HG02678 (cell line): Measurements from ENCODE around the gene TRIM8.
"Not testable (repeated sequence)": the region's sequence is repeated elsewhere in the genome, so short reads cannot be mapped to it uniquely, and the experiment has no call there.

Experiments used
- ATAC-seq: cut with Tn5 transposase; IDR thresholded peaks from one replicate; pipeline ENCODE4 v1.9.1; 2021; ENCODE audit warnings: mild to moderate bottlenecking, moderate library complexity; ENCODE audit not compliant: unreplicated experiment

Gene TRIM8

DNA sequence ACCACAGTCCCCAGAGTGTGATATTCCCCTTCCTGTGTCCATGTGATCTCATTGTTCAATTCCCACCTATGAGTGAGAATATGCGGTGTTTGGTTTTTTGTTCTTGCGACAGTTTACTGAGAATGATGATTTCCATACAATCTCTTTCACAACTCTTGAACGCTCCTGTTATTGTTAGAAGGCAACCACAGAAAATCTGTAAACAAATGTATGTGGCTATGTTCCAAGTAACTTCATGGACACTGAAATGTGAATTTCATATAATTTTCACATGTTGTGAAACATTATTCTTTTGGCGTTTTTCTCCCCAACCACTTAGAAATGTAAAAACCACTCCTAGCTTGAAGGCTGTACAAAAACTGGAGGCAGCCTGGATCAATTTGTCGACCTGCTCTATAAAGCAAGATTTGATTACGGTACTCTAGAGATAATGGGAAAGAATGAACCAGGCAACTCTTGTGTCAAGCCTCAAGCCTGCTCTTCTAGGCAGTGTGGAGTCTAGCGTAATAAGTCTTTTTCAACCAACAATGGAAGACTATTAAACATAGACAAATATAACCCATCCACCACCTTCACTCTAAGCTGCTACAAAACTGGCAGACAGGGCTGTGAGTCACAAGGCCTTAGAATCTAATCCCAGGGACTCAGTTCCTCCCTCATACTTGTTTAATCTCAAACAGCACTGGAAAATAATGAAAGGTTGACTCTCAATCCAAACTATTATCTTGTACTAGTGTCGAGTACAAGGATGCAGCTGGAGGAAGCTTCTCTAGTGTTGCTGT lies 47.2 kb downstream of the TRIM8 start:
- ATAC-seq = no peak

DNA sequence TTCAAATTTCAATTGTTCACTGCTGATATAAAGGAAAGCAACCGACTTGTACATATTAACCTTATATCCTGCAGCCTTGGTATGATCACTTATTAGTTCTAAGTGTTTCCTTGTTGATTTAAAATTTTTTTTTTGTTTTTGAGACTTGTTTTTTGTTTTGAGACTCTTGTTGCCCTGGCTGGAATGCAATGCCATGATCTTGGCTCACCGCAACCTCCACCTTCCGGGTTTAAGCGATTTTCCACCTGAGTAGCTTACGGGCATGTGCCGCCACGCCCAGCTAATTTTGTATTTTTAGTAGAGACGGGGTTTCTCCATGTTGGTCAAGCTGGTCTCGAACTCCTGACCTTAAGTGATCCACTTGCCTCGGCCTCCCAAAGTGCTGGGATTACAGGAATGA lies 51.1 kb downstream of the TRIM8 start:
- not testable (repeated sequence) for ATAC-seq

DNA sequence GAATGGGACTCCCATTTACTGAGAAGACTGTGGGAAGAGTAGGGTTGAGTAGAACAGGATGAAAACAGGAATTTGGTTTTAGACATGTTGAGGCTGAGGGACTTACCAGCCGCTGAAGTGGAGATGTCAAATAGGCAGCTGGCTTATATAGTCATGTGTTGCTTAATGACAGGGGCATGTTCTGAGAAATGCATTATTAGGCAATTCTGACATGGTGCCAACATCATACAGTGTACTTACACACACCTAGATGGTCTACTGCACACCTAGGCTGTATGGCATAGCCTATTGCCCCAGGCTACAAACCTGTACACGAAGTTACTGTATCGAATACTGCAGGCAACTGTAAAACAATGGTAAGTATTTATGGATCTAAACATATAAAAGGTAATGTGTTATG lies 52.5 kb downstream of the TRIM8 start:
- no peak for ATAC-seq

DNA sequence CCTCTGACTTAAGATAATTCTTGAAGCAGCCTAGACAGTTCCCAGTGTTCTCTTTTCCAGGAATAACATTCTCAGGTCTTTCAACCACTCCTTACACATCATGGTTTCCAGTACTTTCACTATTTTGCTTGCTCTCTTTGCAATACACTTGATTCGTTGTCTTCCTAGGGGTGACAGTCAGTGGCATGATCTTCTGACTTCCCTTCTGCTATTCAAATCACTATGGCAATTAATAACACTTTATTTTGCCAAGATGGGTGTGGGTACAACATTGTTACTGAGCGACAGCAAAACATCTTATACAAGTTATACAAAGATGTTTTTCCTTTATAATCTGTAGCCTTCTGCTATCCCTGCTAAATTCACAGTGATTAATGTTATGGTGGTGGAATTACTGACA lies 54.6 kb downstream of the TRIM8 start:
- ATAC-seq = no peak

DNA sequence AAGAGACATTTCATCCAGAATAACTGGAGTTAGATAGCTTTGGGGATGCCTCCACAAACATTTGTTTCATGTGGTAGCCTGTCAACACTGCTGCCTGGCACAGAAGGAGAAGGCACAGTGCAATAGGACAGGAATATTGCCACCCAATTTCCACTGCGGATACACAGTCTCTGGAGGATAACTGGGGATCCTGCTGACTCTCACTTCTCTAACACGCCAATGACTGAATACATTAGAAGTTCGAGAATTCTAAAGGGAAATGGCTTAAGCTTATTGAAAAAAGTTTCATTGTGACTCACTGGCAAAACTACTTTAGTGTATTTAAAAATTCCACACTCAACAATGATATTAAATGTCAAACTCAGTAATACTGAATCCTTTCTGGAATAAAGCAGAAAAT lies 57.0 kb downstream of the TRIM8 start:
- no peak for ATAC-seq

DNA sequence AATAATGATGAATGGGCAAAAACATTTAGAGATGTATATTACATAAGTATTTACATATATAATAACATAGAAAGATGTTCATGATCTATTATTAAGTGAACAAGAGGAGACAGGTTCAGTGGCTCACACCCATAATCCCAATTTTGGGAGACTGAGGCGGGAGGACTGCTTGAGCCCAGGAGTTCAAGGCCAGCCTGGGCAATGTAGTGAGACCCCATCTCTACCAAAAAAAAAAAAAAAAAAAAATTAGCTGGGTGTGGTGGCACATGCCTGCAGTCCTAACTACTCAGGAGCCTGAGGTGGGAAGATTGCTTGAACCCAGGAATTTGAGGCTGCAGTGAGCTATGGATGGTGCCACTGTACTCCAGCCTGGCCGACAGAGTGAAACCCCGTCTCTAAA lies 57.5 kb downstream of the TRIM8 start:
- no peak for ATAC-seq

DNA sequence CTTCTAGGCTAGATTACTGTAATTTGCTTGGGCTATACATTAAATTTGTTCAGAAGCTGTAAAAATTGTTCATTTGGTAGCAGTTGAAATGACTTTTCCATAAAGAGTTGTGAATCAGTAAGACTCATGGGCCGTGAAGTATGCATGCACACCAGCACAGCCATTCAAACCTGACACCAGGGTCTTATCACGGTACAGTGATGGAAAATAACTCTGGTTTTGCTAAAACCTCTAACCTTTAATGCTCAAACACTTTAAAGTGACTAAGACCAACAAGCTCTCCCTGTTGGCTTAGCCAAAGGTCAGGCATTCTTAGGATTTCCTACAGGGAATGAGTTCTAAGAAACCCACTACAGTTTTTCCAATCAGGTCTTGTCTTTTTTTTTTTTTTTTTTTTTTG lies 58.5 kb downstream of the TRIM8 start:
- ATAC-seq = no peak

DNA sequence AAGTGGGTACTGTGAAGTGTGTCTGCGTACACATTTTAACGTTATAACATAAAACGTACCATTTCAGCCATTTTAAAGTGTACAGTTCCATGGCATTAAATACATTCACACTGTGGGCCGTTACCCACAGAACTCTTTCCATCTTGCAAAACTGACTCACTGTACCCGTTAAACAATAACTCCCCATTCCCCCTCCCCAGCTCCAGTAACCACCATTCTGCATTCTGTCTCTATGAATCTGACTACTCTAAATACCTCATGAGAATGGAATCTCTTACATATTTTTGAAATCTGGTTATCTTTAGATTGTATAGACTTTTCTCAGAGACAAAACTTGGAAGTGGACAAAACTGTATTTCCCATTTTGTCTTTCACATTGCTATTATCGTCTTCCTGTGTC lies 60.6 kb downstream of the TRIM8 start:
- no peak for ATAC-seq

DNA sequence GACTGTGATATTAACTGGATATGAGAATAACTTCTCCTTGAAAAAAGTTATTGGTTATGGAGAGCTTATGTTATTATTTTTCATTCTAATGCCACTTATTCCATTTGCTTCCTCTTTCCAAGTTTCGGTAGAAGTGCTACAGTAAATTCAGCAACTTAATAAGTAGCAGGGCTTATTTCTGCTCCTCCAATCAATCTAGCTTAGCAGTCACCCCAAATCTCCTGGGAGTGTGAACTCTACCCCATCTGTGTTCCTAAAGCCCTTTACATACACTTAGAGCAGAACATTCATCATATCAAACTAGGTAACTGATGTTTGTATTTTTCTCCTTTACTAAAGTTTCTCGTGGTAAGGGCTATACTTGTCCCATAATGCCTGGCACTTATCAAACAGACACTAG lies 61.3 kb downstream of the TRIM8 start:
- no peak for ATAC-seq
